ENCODE measurements around the gene SPOCK1. TPM values are rescaled to one million over a fixed set of nuclear protein-coding genes. Genes with fewer than 3 reads are reported as not detected.

The SPOCK1 gene
- total RNA-seq, 1 experiment from 2014 or later: 0.27 TPM

- Histone ChIP-seq H3K36me3 (ENCODE audit: control insufficient read depth in 1 of 2, insufficient read depth in 2 of 2, low read length in 2 of 2) (no peaks in the 10 kb centered on the region), H3K9me3 (ENCODE audit: control insufficient read depth in 1 of 2, insufficient read depth in 1 of 2, low read depth in 1 of 2, low read length in 2 of 2) (no peaks in the 10 kb centered on the region), H3K79me2 (ENCODE audit: insufficient read depth, low read length) (no peaks in the 10 kb centered on the region), H4K20me1 (ENCODE audit: insufficient read depth) (no peaks in the 10 kb centered on the region), H3K9me2 (ENCODE audit: insufficient read depth) (no peaks in the 10 kb centered on the region), H2AFZ (ENCODE audit: low read depth, low read length, poor library complexity, severe bottlenecking) (no peak overlapping the region), H3K4me1 (ENCODE audit: control insufficient read depth in 1 of 2, insufficient read depth in 2 of 2, low read length in 2 of 2) (no peaks in the 10 kb centered on the region), H3K4me3 (replicated peaks in 1 of 2; ENCODE audit: low read depth in 1 of 2, low read length in 2 of 2) (no peak overlapping the region), H3K27ac (ENCODE audit: low read depth, low read length) (no peak overlapping the region), H3K9ac (ENCODE audit: low read length) (no peak overlapping the region), H3K27me3 (ENCODE audit: insufficient read depth, low read length) (peaks cover 52% of the 10 kb centered on the region), H3K4me2 (ENCODE audit: low read length) (no peak overlapping the region)
- intact Hi-C loops (cut with micrococcal nuclease): no loop called here
- ChIA-PET POLR2A (no interaction called here), RAD21 (ENCODE audit: low non-redundant PET in 1 of 2, low total read pairs in 2 of 2, uncharacterized antibody in 2 of 2, unreplicated experiment in 2 of 2) (no interaction called here), CTCF (no interaction called here)
- DNase-seq (ENCODE audit: low read depth, low spot score): no peak
- ATAC-seq: no peak
- no peak for TF ChIP-seq TCF7L2 (IDR thresholded peaks at IDR 0.05; ENCODE audit: borderline replicate concordance, extremely low read depth, insufficient read depth, insufficient read length)
- TF ChIP-seq ATF3 (IDR thresholded peaks at IDR 0.05): no peak
- no TSS peak for BruUV-seq (replicated peaks)
Measured at GRCh38 chr5:137478043-137478442, 21.1 kb downstream of the SPOCK1 start.

DNA sequence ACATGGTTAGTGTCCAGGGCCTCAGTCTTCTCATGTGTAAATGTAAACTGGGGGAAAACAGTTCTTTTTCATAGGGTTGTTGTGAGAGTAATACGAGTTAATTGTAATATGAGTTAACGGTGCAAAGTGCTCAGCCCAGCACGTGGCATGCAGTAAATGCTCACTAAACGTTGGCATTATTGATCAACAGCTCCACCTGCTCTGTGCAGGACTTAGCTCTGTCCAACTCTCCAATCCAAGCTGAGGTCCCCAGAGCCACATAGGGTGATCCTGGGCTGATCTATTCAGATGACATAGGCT lies 28.3 kb downstream of the SPOCK1 start:
- DNase-seq (ENCODE audit: low read depth, low spot score): no peak
- no peak overlapping the region for H3K9ac ChIP-seq (ENCODE audit: low read length)
- no peak overlapping the region for H2AFZ ChIP-seq (ENCODE audit: low read depth, low read length, poor library complexity, severe bottlenecking)
- H3K4me3 ChIP-seq (replicated peaks in 1 of 2; ENCODE audit: low read depth in 1 of 2, low read length in 2 of 2): no peak overlapping the region
- peaks cover 70% of the 10 kb centered on the region for H3K27me3 ChIP-seq (ENCODE audit: insufficient read depth, low read length)
- no peaks in the 10 kb centered on the region for H3K79me2 ChIP-seq (ENCODE audit: insufficient read depth, low read length)
- intact Hi-C loops (cut with micrococcal nuclease): no loop called here
- H4K20me1 ChIP-seq (ENCODE audit: insufficient read depth): no peaks in the 10 kb centered on the region
- ChIA-PET CTCF (no interaction called here), POLR2A (no interaction called here), RAD21 (ENCODE audit: low non-redundant PET in 1 of 2, low total read pairs in 2 of 2, uncharacterized antibody in 2 of 2, unreplicated experiment in 2 of 2) (no interaction called here)
- no peak overlapping the region for H3K27ac ChIP-seq (ENCODE audit: low read depth, low read length)
- H3K9me2 ChIP-seq (ENCODE audit: insufficient read depth): no peaks in the 10 kb centered on the region
- no peak for ATAC-seq
- no peaks in the 10 kb centered on the region for H3K36me3 ChIP-seq (ENCODE audit: control insufficient read depth in 1 of 2, insufficient read depth in 2 of 2, low read length in 2 of 2)
- H3K4me2 ChIP-seq (ENCODE audit: low read length): no peak overlapping the region
- no peaks in the 10 kb centered on the region for H3K9me3 ChIP-seq (ENCODE audit: control insufficient read depth in 1 of 2, insufficient read depth in 1 of 2, low read depth in 1 of 2, low read length in 2 of 2)
- no TSS peak for BruUV-seq (replicated peaks)
- H3K4me1 ChIP-seq (ENCODE audit: control insufficient read depth in 1 of 2, insufficient read depth in 2 of 2, low read length in 2 of 2): no peaks in the 10 kb centered on the region
- no peak for TF ChIP-seq POLR2A (IDR thresholded peaks at IDR 0.05; ENCODE audit: borderline replicate concordance, extremely low read depth, insufficient read depth, insufficient read length)

Data from HCT116 (cell line).